ACC112 (cell line): ENCODE results near the gene SHISAL2A.
A peak's percentile ranks its signal among the peaks of the same experiment; 100 is the strongest.

Experiments used
- H2AFZ ChIP-seq: fragments of 200-600 bp; sonication (generic); one replicate; pipeline ENCODE4 v1.6.0; 2017; ENCODE audit warnings: antibody characterized with exemption, low read length; ENCODE audit not compliant: unreplicated experiment
- H3K27ac ChIP-seq: fragments of 200-600 bp; sonication (generic); 2 replicates; pipeline ENCODE4 v1.5.1; 2014; ENCODE audit warnings: low read depth, mild to moderate bottlenecking, antibody characterized with exemption, low read length, moderate library complexity
- H3K27me3 ChIP-seq: fragments of 200-600 bp; sonication (generic); 2 replicates; pipeline ENCODE4 v1.6.1; 2014; ENCODE audit warnings: mild to moderate bottlenecking, antibody characterized with exemption, low read length, moderate library complexity, mixed read lengths; ENCODE audit not compliant: insufficient read depth
- H3K36me3 ChIP-seq: fragments of 200-600 bp; sonication (generic); 2 replicates; pipeline ENCODE4 v1.6.1; 2016; ENCODE audit warnings: mild to moderate bottlenecking, antibody characterized with exemption, low read length, moderate library complexity, mixed read lengths; ENCODE audit not compliant: insufficient read depth
- H3K4me1 ChIP-seq: fragments of 200-600 bp; sonication (generic); one replicate; pipeline ENCODE4 v1.6.1; 2016; ENCODE audit warnings: low read length, mixed read lengths; ENCODE audit not compliant: insufficient read depth, unreplicated experiment, control insufficient read depth
- H3K4me3 ChIP-seq: fragments of 200-600 bp; sonication (generic); 2 replicates; pipeline ENCODE4 v1.5.1; 2014; ENCODE audit warnings: mild to moderate bottlenecking, low read depth, low read length
- H3K79me2 ChIP-seq: fragments of 200-600 bp; sonication (generic); one replicate; pipeline ENCODE4 v1.6.0; 2016; ENCODE audit warnings: low read length; ENCODE audit not compliant: control insufficient read depth, unreplicated experiment, insufficient read depth

SHISAL2A gene

DNA sequence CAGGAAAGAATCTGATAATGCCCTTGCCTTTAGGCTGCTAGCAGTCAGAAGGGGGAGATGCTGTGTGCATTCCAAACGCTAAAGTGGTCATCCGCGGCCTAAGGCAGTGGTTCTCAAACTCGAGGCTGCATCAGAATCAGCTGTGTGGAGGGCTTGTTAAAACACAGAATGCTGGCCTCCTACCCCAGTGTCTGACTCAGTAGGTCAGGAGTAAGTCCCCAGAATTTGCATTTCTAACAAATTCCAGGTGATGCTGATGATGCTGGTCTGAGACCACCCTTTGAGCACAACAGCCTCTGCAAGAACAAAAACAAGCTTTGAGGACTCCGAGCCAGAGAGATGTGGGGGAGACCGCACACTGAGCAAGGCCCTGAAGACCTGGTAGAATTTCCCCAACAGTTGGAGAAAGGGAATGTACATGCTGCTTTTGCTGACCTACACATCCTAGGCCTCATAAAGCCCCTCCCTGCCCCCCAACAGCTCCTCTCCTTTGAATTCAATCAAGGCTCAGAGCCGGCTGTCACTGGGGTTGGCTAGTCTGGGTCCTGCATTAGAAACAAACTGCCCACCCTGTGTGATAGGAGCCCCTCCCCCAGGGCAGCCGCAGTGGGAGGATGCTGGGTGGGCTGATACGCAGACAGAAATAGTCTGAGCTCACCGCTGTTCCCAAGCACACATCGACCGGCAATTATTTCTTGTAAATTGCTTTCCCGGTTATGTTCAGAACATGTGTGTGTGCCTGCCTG, 27.1 kb downstream of the SHISAL2A start:
- Histone ChIP-seq H3K4me3 (no peak overlapping the region), H3K4me1 (peaks cover 12% of the 10 kb centered on the region), H3K36me3 (no peaks in the 10 kb centered on the region), H2AFZ (no peak overlapping the region), H3K27me3 (no peaks in the 10 kb centered on the region), H3K27ac (no peak overlapping the region), H3K79me2 (no peaks in the 10 kb centered on the region)

DNA sequence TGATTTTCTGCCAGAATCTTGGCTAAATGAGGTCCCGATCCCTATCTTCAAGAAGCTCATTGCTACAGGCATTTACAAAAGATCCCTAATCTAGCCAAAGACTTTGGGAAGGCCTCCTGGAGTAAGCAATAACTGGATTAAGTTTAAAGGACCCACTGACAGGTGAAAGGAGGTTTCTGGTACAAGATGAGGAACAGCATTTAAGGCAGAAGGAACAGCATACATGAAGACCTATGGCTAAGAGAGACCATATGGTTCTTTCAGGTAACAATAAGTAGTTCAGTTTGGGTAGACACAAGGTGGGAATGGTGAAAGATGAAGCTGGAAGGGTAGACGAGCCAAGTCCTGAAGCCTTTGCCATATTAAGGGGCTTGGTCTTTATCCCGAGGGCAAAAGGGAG, 27.8 kb downstream of the SHISAL2A start:
- H3K4me3 ChIP-seq: no peak overlapping the region
- no peaks in the 10 kb centered on the region for H3K36me3 ChIP-seq
- no peak overlapping the region for H3K27ac ChIP-seq
- H3K27me3 ChIP-seq: no peaks in the 10 kb centered on the region
- peaks cover 20% of the 10 kb centered on the region for H3K4me1 ChIP-seq
- H3K79me2 ChIP-seq: no peaks in the 10 kb centered on the region
- H2AFZ ChIP-seq: no peak overlapping the region

DNA sequence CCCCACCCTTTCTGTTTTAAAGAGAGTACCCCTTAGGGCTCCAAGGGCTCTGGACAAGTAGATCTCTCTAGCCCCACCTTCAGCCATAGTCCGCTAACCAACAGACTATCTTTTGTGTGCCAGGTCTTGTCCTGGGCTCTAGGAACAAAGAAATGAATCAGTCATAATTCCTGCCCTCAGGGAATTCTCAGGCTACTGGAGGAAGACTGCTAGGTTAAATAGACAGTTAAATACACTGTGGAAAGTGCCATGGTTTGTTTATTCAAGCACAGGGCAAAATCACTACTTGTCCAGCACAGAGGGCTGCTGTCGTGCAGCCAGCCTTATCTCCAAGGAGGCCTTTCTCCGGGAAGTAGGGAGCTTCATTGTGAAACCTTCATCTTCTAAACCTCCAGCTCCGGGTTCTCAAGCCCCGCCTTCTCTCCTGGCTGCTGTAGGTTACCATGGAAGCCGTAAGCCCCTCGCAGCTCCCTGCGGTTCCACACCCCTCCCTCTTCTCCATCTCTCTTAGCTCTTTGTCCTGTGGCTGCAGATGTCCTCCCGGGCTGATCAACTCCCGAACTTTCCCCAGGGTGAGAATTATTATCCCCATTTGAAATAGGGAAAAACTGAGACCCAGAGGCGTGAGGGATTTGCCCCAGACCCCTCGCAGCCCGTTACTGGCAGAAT, 29.8 kb downstream of the SHISAL2A start:
- Histone ChIP-seq H3K36me3 (no peaks in the 10 kb centered on the region), H3K4me3 (peak overlapping the region; percentile 39; the same call in 1 of the 2 replicates), H3K27ac (peak overlapping the region; percentile 3; the same call in 1 of the 2 replicates), H2AFZ (peak overlapping the region; percentile 12), H3K79me2 (no peaks in the 10 kb centered on the region), H3K27me3 (no peaks in the 10 kb centered on the region), H3K4me1 (peaks cover 20% of the 10 kb centered on the region)

DNA sequence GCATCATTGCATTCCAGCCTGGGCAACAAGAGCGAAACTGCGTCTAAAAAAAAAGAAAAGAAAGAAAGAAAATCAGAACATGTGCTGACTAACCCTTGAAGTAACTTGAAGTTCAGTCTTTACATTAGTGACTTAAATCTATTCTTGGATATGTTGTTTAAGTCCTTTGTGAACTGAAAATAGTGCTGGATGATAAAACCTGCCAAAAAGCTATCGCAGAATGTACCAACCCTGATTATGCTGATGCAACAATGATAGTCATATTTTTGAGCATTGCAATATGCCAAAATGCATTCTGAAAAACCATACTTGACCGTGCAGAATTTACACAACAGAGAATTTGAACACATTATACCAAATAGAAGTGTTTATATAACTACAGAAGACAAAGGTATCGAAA, 30.7 kb downstream of the SHISAL2A start:
- Histone ChIP-seq H3K4me3 (no peak overlapping the region), H2AFZ (no peak overlapping the region), H3K27me3 (no peaks in the 10 kb centered on the region), H3K36me3 (no peaks in the 10 kb centered on the region), H3K27ac (no peak overlapping the region), H3K79me2 (no peaks in the 10 kb centered on the region), H3K4me1 (peaks cover 25% of the 10 kb centered on the region)

DNA sequence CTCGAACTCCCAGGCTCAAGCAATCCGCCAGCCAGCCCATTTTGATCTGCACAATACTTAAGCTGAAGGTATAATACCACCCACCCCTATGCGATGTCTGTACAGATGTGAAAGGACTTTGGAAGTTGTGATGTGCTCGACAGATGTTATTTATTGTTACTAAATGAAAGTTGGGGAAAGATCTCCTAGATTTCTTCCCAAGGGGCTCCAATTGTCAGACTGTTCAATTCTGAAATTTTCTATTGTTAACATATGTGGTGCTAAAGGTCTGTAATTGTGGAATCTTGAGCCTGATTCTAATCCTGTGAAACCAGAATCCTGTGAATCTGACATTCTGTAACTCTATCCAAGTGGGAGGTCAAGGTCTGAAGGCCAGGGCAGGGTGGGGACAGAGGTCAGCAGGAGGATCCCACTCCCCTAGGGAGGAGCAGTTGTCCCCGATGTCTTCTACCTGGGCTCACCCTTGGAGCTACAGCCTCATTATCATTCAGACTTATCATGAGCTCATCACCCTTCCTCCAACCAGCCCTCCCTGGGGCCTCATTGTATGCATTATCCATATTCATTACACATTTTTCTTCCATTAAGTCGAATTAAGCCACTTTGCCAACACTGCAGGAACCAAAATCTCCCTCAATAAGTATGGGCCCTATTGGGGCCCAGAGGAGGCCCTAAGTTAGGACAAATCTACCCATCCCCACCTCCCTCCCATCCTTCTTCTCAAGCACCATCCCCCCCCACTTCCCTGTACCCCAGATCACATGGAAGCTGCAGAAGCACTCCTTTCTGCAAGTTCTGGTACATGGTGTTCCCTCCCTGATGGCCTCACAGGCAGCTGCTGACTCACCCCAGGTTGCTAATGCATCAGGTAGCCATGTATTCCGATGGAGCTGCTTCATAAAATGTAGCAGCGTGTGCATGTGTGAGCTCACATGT, 32.3 kb downstream of the SHISAL2A start:
- Histone ChIP-seq H3K36me3 (no peaks in the 10 kb centered on the region), H2AFZ (no peak overlapping the region), H3K27ac (no peak overlapping the region), H3K79me2 (no peaks in the 10 kb centered on the region), H3K27me3 (no peaks in the 10 kb centered on the region), H3K4me1 (peaks cover 36% of the 10 kb centered on the region), H3K4me3 (no peak overlapping the region)

DNA sequence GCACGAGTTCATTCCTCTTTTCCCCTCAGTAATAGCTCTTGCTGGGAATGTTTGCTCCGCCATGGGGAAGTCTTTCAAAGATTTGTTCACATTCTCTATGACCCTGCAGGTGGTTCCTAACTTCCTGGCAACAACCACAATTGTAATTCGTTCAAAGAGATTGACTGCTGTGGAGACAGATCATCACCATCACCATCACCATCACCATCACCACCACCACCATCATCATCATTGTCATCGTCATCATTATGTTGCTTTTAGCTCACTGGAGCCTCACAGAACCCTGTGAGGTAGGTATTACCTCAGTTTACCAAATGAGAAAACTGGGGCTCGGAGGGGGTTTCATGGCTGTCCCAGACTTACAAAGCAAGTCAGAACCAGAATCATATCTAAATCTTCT, 34.3 kb downstream of the SHISAL2A start:
- Histone ChIP-seq H3K4me1 (peaks cover 36% of the 10 kb centered on the region), H3K36me3 (no peaks in the 10 kb centered on the region), H2AFZ (no peak overlapping the region), H3K4me3 (no peak overlapping the region), H3K27ac (no peak overlapping the region), H3K79me2 (no peaks in the 10 kb centered on the region), H3K27me3 (no peaks in the 10 kb centered on the region)

DNA sequence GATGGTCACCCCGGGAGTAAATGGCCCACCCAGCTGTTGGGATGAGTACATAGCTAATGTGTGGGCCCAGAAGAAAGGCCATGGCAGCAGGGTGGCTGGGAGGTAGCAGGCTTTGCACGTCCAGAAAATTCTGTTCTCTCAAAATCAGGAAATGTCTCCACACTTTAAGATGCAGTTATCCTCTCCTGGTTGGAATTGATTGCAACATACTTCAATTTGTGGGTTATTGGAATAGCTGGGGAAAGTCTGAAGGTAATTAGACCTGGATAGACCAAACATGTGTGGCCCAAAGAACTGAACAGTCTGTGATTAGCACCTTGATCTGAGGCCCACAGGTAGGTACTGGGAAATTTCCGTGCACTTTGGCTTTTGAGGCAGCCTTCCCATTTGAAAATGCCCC, 35.0 kb downstream of the SHISAL2A start:
- no peak overlapping the region for H3K27ac ChIP-seq
- no peak overlapping the region for H2AFZ ChIP-seq
- H3K4me3 ChIP-seq: no peak overlapping the region
- no peaks in the 10 kb centered on the region for H3K27me3 ChIP-seq
- H3K4me1 ChIP-seq: peaks cover 30% of the 10 kb centered on the region
- H3K79me2 ChIP-seq: no peaks in the 10 kb centered on the region
- H3K36me3 ChIP-seq: no peaks in the 10 kb centered on the region

DNA sequence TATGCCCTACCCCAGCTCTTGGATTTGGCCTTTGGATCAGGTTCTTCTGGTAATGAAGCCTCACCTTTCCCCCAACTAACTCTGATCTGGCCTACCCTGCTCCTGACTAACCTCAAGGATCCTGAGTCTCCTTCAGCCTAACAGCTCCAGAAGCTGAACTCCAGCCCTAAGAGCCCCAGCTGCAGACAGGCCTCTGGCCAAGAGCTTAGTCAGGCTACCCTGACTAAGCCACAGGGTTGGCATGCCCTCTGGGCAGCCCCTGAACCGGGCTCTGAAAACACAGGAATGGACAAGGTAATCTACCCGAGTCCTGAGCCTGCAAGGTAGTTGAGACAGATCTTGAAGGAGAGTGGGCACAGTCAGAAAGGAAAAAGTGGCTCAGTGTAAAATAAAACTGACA, 35.7 kb downstream of the SHISAL2A start:
- no peaks in the 10 kb centered on the region for H3K36me3 ChIP-seq
- H2AFZ ChIP-seq: no peak overlapping the region
- H3K79me2 ChIP-seq: no peaks in the 10 kb centered on the region
- no peak overlapping the region for H3K4me3 ChIP-seq
- peaks cover 26% of the 10 kb centered on the region for H3K4me1 ChIP-seq
- H3K27ac ChIP-seq: no peak overlapping the region
- no peaks in the 10 kb centered on the region for H3K27me3 ChIP-seq

DNA sequence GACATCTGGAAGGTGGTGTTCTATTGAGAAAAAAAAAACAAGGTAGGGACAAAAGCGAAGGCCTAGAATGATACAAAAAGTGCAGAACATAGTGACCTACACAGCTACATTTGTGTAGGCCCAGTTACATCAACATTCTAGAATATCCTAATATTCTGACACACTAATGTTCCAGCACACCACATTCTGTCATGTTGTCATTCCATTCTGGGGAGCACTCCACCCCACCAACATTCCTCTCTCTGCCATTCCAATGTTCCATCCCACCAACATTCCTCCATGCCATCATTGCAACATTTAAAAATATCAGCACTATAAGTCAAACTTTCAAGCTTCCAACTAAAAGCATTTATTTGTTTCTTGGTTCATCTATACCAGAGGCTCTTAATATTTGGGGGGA, 36.7 kb downstream of the SHISAL2A start:
- H2AFZ ChIP-seq: no peak overlapping the region
- no peaks in the 10 kb centered on the region for H3K27me3 ChIP-seq
- H3K36me3 ChIP-seq: no peaks in the 10 kb centered on the region
- H3K4me1 ChIP-seq: peaks cover 29% of the 10 kb centered on the region
- no peaks in the 10 kb centered on the region for H3K79me2 ChIP-seq
- peak overlapping the region; percentile 11; the same call in 1 of the 2 replicates for H3K27ac ChIP-seq
- no peak overlapping the region for H3K4me3 ChIP-seq

DNA sequence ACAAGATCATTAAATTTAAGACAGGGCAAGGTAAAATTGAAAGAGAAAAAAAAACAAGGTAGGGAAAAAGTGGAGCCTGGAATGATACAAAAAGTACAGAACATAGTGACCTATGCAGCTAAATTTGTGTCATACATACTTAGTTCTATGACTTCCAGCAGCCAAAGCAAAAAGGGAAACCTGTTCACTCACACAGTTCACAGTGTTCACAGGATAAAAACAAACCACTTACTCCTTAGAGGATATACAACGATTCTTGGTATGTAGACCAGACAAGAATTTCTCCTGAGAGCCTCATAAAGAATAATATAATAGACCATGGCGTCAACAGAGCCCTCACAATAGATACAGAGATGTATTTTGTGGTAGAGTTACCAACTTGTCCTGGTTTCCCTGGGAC, 37.6 kb downstream of the SHISAL2A start:
- no peaks in the 10 kb centered on the region for H3K36me3 ChIP-seq
- no peak overlapping the region for H2AFZ ChIP-seq
- no peaks in the 10 kb centered on the region for H3K27me3 ChIP-seq
- no peaks in the 10 kb centered on the region for H3K79me2 ChIP-seq
- peaks cover 23% of the 10 kb centered on the region for H3K4me1 ChIP-seq
- H3K4me3 ChIP-seq: no peak overlapping the region
- no peak overlapping the region for H3K27ac ChIP-seq
